DOHH2 (cell line): Measurements from ENCODE around the gene NPRL2.

Experiments used
- EZH2phosphoT487 ChIP-seq: fragments of 200-600 bp; sonication (generic); IDR thresholded peaks from 2 replicates; pipeline ENCODE4 v1.6.1; 2017; ENCODE audit warnings: borderline replicate concordance, mild to moderate bottlenecking, antibody characterized with exemption, low read length, moderate library complexity, mixed read lengths
- TF ChIP-seq, protein P1 (sequence below): fragments of 200-600 bp; sonication (generic); IDR thresholded peaks from one replicate; pipeline ENCODE4 v1.5.1; 2014; ENCODE audit warnings: antibody characterized with exemption, mild to moderate bottlenecking, low read depth, low read length; ENCODE audit not compliant: poor library complexity, severe bottlenecking

DNA sequence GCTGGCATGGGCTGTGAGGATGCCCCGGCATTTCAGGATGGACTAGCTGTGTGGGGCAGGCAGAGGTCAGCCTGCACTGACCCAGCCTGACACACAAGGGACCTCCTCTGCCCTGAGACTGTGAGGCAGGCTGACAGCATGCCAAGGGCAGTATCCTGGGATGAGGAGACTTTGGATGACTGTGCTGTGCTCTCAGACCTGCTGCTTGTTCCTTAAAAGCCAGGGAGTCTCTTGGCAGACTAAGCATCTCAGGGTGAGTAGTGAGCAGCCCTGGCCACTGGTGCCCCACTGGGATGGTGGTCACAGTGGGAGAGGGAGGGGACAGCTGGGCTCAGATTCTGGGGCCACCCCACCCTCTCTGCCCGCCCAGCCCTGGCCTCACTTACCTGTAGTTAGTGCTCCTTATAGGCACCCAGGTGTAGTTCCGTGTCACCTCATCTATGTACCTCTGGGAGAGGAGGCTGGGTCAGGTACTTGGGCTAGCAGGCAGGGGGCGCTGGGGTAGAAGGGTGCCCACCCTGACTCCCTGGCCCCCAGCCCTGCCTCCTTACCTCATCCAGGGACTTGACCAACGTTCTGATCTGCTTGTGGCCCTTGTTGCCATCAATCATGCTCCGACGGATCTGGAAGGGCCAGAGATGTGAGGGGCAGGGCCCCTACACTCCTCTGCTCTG, 24.8 kb upstream of the NPRL2 start:
- TF ChIP-seq, protein P1, sequence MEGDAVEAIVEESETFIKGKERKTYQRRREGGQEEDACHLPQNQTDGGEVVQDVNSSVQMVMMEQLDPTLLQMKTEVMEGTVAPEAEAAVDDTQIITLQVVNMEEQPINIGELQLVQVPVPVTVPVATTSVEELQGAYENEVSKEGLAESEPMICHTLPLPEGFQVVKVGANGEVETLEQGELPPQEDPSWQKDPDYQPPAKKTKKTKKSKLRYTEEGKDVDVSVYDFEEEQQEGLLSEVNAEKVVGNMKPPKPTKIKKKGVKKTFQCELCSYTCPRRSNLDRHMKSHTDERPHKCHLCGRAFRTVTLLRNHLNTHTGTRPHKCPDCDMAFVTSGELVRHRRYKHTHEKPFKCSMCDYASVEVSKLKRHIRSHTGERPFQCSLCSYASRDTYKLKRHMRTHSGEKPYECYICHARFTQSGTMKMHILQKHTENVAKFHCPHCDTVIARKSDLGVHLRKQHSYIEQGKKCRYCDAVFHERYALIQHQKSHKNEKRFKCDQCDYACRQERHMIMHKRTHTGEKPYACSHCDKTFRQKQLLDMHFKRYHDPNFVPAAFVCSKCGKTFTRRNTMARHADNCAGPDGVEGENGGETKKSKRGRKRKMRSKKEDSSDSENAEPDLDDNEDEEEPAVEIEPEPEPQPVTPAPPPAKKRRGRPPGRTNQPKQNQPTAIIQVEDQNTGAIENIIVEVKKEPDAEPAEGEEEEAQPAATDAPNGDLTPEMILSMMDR = peak; percentile 48
- no peak for TF ChIP-seq EZH2phosphoT487
